Measurements from ENCODE around the gene FTMT. TPM values are rescaled to one million over a fixed set of nuclear protein-coding genes. Genes with fewer than 3 reads are reported as not detected.

The FTMT gene
- total RNA-seq, 6 experiments from 2014 or later: not detected

DNA sequence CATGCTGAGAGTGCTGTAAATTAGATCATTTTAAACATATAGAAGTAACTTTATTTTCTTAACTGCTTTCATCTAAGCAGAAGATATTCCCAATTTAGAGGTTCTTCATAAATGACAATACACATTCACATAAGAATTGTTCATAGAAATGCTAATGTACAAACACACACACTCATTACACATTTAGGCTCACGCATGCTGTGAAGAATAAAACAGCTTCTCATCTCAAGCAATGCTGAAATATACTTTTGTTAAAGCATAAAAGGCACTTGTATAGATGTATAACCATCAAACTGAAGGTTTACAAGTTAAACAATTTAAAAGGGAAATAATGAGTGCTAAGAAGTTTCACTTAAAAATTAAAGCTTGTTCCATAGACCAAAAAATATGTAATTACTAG, 18.1 kb upstream of the FTMT start:
- TF ChIP-seq, protein P1, sequence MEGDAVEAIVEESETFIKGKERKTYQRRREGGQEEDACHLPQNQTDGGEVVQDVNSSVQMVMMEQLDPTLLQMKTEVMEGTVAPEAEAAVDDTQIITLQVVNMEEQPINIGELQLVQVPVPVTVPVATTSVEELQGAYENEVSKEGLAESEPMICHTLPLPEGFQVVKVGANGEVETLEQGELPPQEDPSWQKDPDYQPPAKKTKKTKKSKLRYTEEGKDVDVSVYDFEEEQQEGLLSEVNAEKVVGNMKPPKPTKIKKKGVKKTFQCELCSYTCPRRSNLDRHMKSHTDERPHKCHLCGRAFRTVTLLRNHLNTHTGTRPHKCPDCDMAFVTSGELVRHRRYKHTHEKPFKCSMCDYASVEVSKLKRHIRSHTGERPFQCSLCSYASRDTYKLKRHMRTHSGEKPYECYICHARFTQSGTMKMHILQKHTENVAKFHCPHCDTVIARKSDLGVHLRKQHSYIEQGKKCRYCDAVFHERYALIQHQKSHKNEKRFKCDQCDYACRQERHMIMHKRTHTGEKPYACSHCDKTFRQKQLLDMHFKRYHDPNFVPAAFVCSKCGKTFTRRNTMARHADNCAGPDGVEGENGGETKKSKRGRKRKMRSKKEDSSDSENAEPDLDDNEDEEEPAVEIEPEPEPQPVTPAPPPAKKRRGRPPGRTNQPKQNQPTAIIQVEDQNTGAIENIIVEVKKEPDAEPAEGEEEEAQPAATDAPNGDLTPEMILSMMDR (IDR thresholded peaks at IDR 0.05): no peak
- TF ChIP-seq POLR2A (IDR thresholded peaks at IDR 0.05): no peak
- WGBS (ENCODE audit: insufficient coverage, low coverage, low lambda C conversion rate, missing lambda C conversion rate): 62% methylated on average over 1 of the region's 1 CpG
- H3K36me3 ChIP-seq: no peaks in the 10 kb centered on the region
- no peaks in the 10 kb centered on the region for H3K4me1 ChIP-seq
- intact Hi-C loops (cut with DNase I): no loop called here
- DNase-seq (no peak), ATAC-seq (no peak)
- H3K27ac ChIP-seq: no peak overlapping the region
- H3K27me3 ChIP-seq: no peaks in the 10 kb centered on the region
- no peaks in the 10 kb centered on the region for H3K9me3 ChIP-seq
- no peak overlapping the region for H3K4me3 ChIP-seq

DNA sequence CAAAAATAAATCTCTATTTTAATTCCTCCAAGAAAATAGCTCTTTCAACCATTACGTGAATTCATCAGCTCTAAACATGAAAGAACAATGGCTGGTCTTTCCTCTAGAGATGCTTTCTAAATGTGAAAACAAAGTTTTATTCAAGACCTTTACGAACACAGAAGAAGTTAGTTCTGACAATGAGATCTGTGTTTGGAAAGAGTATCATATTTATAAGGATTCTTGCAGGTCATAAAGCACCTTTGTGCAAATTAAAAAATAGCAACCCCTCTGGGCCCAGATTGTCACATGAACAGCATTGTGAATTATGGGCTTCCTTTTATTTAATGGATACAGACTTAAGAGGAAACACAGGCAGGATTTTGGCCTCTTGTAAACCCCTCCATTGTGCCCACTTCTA, 17.7 kb upstream of the FTMT start:
- intact Hi-C loops (cut with DNase I): no loop called here
- Histone ChIP-seq H3K27me3 (no peaks in the 10 kb centered on the region), H3K4me3 (no peak overlapping the region), H3K9me3 (no peaks in the 10 kb centered on the region), H3K4me1 (no peaks in the 10 kb centered on the region), H3K36me3 (no peaks in the 10 kb centered on the region), H3K27ac (no peak overlapping the region)
- WGBS (ENCODE audit: insufficient coverage, low coverage, low lambda C conversion rate, missing lambda C conversion rate): 48% methylated on average over 2 of the region's 2 CpGs
- no peak for ATAC-seq
- DNase-seq: no peak
- TF ChIP-seq POLR2A (IDR thresholded peaks at IDR 0.05): no peak
- TF ChIP-seq, protein P1 (IDR thresholded peaks at IDR 0.05): no peak

DNA sequence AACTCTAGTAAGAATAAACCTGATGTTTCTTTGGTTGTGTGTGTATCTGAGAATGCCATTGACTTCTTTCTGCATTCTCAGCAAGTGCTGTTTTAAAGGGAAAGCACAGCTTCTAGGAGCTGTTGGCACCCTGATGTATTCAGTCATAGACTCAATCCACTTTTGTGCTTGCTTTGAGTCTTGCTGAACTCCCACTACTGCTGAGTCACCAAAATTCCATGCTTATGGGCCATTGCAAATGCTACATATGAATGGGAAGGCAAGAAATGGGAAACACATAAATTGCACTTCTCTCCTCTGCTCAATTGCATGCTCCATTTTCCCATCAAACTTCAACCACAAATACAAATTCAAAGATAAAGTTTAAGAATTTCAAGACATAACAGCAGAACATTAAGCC, 9.8 kb upstream of the FTMT start:
- ATAC-seq (no peak), DNase-seq (no peak)
- TF ChIP-seq, protein P1 (IDR thresholded peaks at IDR 0.05): no peak
- no peak for TF ChIP-seq POLR2A (IDR thresholded peaks at IDR 0.05)
- H3K27me3 ChIP-seq: no peaks in the 10 kb centered on the region
- no peaks in the 10 kb centered on the region for H3K36me3 ChIP-seq
- intact Hi-C loops (cut with DNase I): no loop called here
- no peak overlapping the region for H3K4me3 ChIP-seq
- H3K9me3 ChIP-seq: no peaks in the 10 kb centered on the region
- H3K4me1 ChIP-seq: no peaks in the 10 kb centered on the region
- no peak overlapping the region for H3K27ac ChIP-seq

DNA sequence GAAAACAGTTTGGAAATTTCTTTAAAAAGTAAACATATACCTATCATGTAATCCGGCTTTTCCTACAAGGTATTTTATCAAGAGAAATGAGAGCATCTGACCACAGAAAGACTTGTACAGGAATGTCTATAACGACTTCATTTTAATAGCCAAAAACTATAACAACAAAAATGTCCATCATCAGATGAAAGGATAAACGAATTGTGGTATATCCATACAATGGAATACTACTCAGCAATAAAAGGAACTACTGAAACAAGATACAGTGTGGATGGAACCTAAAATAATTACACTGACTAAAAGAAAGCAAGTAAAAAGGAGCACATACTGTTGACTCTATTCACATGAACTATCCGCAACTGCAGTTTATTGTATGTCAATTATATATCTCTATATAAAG, 1.4 kb upstream of the FTMT start:
- Histone ChIP-seq H3K4me1 (no peaks in the 10 kb centered on the region), H3K27me3 (no peaks in the 10 kb centered on the region), H3K36me3 (no peaks in the 10 kb centered on the region), H3K27ac (no peak overlapping the region), H3K9me3 (no peaks in the 10 kb centered on the region), H3K4me3 (no peak overlapping the region)
- no peak for TF ChIP-seq POLR2A (IDR thresholded peaks at IDR 0.05)
- TF ChIP-seq, protein P1 (IDR thresholded peaks at IDR 0.05): no peak
- DNase-seq (no peak), ATAC-seq (no peak)
- 50% methylated on average over 4 of the region's 4 CpGs for WGBS (ENCODE audit: insufficient coverage, low coverage, low lambda C conversion rate, missing lambda C conversion rate)
- intact Hi-C loops (cut with DNase I): no loop called here

DNA sequence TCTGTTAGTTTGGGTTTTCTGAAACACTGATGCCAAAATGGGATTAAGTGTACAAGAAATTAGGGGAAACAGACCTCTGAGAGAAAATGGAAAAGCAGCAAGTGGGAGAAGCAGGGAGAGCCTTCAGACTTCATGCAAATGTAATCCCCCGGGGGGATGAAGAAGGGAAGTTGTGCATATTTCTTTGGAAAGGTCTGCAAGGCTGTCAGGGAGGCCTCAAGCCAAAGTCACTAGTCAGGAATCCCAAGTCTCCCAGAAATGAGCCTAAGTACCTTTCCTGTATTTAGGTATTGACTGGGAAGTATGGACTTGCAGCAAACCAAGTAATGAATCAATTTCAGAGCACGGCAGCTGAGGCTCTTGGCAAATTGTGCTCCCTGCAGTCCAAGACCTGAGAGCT, 2.2 kb downstream of the FTMT start:
- no peak for ATAC-seq
- H3K4me1 ChIP-seq: no peaks in the 10 kb centered on the region
- no peaks in the 10 kb centered on the region for H3K9me3 ChIP-seq
- H3K36me3 ChIP-seq: no peaks in the 10 kb centered on the region
- intact Hi-C loops (cut with DNase I): no loop called here
- DNase-seq: no peak
- H3K4me3 ChIP-seq: no peak overlapping the region
- H3K27me3 ChIP-seq: no peaks in the 10 kb centered on the region
- no peak overlapping the region for H3K27ac ChIP-seq
- WGBS (ENCODE audit: insufficient coverage, low coverage, low lambda C conversion rate, missing lambda C conversion rate): 31% methylated on average over 2 of the region's 2 CpGs
- no peak for TF ChIP-seq POLR2A (IDR thresholded peaks at IDR 0.05)
- TF ChIP-seq, protein P1 (IDR thresholded peaks at IDR 0.05): no peak
